Measurements from ENCODE around the gene CNTNAP4.

CNTNAP4 gene

GRCh38 chr16:76409706-76410105 is 132.5 kb downstream of the CNTNAP4 start:
- FAIRE-seq, result no peak

- FAIRE-seq, result no peak
Measured at GRCh38 chr16:76421571-76421970, 144.4 kb downstream of the CNTNAP4 start.

GRCh38 chr16:76428858-76429257 is 151.7 kb downstream of the CNTNAP4 start:
- no peak for FAIRE-seq

DNA sequence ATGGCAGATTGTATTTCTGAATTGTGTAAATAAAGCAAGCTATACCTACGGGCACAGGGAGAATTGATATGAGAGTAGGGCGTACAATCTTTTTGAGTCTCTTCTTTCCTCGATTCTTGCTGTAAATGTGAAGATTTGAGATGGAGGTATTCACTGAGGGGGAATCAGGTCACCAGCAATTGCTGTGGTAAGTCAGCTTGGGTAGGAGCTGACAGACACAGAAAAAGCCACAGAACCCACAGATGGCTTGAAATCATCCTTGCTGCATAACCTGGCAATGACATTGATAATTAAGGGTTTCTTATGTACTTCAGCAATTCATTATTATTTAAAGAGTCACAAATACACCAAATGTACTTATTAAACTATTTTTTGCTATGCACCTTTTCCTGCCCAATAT is 164.2 kb downstream of the CNTNAP4 start:
- FAIRE-seq, result no peak

GRCh38 chr16:76441876-76442275 is 164.7 kb downstream of the CNTNAP4 start:
- FAIRE-seq, result no peak

DNA sequence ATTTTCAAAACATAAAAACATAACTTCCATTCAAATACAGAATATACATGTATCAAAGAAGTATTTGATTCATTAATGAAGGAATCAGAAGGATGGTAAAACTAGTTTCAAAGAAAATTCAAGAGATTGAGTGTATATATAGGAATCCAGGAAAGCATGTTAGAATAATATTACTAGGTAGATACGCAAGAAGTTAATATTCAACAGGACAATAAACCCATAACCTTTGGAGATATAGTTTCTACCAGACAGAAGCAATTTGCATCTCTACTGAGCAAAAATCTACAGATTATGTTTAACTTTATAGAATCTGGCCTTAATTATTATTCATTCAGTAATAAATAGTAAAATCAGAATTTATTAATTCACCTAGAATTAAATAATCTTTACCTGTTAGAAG is 166.8 kb downstream of the CNTNAP4 start:
- no peak for FAIRE-seq

DNA sequence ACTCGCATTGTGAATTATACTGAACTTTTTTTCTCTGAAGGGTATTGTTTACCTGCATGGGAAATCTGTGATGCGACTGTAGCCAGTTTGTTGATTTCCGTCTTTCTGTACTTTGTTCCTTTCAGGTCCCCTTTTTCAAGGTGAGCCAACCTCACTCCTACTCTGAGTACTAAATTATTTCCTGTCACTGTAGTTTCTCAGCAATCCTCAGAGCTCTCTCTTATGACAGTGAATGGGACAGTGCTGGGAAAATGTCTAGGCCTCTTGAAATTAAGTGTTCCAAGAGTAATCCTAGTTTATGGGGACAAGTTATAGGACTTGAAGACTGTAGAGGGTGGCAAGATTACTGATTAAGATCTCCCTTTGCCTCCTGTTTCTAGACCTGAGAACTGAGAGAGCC is 167.6 kb downstream of the CNTNAP4 start:
- no peak for FAIRE-seq

- no peak for FAIRE-seq
Measured at GRCh38 chr16:76445815-76446214, 168.6 kb downstream of the CNTNAP4 start.

- no peak for FAIRE-seq
Measured at GRCh38 chr16:76446251-76446650, 169.1 kb downstream of the CNTNAP4 start.

GRCh38 chr16:76450890-76451289 is 173.7 kb downstream of the CNTNAP4 start:
- no peak for FAIRE-seq

- no peak for FAIRE-seq
Measured at GRCh38 chr16:76455257-76455656, 178.1 kb downstream of the CNTNAP4 start.

GRCh38 chr16:76456016-76456415 is 178.8 kb downstream of the CNTNAP4 start:
- FAIRE-seq, result no peak

DNA sequence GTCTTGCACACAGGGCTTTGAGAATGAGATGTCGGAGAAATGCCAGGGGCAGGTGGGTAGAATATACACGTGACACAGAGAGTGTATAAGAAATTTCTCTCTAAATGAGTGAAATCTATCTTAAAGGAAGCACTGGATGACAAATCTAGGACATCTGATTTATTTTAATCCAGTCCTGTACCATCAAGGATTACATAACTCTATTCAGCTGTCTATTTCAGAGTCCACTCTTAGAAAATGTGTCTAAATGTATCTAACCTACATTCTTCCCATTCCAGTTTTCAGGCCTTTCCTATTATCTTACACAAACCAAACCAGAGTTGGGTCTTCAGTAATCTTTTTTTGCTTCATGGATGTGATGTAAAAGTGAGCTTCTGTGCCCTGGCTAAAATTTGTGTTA is 181.9 kb downstream of the CNTNAP4 start:
- FAIRE-seq, result no peak

DNA sequence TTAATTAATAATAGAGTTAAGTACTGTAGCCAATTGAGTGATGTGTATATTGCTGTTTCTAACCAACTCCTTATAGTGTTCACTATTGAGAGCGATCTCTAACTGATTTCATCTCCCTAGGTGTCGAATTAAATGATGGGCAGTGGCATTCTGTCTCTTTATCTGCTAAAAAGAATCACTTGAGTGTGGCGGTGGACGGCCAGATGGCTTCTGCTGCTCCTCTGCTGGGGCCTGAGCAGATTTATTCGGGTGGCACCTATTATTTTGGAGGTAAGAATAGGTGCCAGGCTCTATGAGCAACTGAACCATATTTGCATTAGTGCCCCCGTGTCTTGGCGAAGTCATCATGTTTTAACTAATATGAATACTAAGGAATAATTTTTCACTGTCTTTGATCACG is 184.6 kb downstream of the CNTNAP4 start:
- FAIRE-seq, result no peak

DNA sequence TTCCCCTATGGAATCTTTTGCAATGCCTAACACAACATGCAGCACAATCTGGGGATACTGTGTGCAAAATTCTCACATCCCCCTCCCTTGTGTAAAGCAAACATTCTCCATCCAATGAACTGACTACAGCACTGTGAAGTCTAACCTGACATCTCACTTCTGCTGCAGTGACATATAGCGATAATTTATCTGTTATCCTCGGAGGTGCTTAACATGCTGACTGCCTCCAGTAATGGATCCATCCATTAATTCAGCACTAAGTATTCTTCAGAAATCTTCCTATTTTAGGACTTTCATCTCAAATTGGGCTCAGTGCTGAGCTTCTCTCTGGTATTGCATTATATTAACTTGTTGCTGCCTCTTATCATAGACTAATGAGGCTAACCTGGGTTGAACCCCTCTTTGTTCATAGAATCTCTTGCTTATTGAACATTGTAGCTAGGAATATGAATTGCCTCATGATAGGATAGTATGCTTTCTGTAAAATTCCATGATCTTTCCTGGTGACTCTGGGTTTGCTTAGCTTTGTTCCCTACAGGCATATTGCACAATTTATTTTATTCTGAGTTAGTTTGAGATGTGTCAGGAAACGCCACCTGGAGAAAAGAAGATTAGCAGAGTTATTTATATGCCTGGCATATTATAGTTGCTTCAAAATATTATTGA is 187.9 kb downstream of the CNTNAP4 start:
- FAIRE-seq, result no peak

- FAIRE-seq, result no peak
Measured at GRCh38 chr16:76466871-76467270, 189.7 kb downstream of the CNTNAP4 start.

- FAIRE-seq, result no peak
Measured at GRCh38 chr16:76474048-76474447, 196.8 kb downstream of the CNTNAP4 start.

DNA sequence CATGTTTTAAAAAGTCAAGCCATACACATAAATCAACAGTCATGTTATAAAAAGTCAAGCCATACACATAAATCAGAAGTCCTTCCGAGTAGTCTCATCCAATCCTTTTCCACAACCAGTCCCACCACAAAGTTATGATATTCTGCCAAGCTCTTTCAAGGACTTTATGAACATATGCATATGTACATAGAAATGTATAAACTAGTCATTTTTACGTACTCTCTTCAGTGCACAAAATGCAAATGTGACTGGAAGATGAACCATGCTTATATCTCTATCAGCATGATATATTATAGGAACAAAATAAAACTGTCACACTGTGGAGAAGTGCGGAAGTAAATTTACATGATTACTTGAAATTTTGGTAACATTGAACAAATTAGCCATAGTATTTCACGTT is 200.9 kb downstream of the CNTNAP4 start:
- FAIRE-seq, result no peak

GRCh38 chr16:76483307-76483909 is 206.2 kb downstream of the CNTNAP4 start:
- FAIRE-seq, result no peak

GRCh38 chr16:76484020-76484419 is 206.8 kb downstream of the CNTNAP4 start:
- FAIRE-seq, result no peak

- no peak for FAIRE-seq
Measured at GRCh38 chr16:76486740-76487139, 209.5 kb downstream of the CNTNAP4 start.

DNA sequence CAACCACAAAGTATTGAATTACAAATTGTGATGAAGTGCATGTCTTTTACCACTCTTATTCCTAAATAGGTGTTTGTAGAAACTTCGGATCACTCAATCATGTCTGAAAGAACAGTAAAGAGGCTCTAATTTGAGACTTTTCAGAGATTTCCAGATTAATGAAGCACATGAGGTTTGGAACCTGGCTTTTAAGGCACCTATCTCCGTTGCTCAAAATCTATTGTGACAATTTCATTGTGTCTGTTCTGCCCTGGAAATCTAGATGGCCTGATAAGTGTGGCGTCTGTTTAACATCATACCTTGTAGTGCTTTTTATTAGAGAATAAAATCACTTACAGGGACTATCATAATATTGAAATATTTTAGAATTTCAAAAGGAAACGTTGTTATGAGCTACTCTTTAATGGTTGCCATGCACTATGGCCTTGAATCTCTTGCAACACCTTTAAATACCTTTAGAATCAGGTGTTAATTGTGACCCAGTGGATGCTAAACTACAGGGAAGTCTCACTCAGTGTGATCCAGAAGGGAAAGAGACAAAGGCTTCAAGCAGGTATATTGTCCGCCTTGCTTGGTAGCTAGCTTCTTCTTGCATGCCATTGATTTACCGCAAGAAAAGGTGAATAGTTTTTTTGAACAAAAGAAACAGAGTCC is 210.3 kb downstream of the CNTNAP4 start:
- no peak for FAIRE-seq

- FAIRE-seq, result no peak
Measured at GRCh38 chr16:76488065-76488417, 210.8 kb downstream of the CNTNAP4 start.

DNA sequence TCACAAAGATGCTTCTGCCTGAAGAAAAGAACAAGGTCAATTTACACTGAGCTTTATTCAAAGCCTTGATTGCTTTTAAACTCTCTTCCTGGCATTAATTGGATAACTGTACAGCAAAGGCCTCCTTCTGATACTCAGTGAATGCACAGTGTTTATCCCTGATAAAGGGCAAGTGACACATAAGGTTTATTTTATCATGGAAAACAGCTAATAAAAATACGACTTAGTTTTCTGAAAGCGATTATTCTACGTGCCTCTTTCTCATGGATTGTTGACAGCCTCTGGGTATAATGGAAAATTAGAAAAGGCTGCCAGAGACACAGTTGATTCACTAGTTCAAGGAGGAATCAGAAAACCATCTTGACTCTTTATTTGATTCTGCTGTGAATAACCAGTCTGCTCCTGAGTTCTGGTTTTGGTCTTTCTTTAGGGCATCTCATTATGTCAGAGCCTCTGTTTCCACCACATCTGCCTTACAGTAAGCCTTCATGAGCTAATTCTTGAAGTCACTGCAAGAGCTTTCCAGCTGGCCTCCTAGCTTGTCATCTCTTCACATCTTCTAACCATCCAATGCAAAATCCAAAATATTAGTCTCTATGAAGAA is 212.9 kb downstream of the CNTNAP4 start:
- FAIRE-seq, result no peak

Measured in colon (tissue), 2 donors.